ENCODE data around the gene RGS6. TPM values are rescaled to one million over a fixed set of nuclear protein-coding genes. Genes with fewer than 3 reads are reported as not detected.

RGS6 gene
- total RNA-seq, 1 donor = not detected

DNA sequence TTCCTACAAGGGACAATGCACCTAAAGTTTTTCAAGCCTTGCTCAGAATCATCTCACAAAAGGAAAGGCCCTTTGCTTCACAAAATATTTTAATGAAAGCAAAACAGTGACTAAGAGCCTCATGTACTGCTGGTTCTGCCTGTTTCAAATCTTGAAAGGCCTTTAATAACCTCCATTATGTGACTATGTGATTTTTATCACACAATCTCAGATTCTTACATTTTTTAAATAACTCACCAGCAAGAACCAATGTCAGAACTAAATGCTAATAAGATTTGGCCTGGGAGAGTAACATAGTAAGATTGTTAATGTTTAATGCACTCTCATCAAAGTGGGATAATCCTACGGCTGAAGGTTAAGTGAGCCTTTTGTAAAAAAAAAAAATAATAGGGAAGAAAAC is 378.9 kb downstream of the RGS6 start:
- DNase-seq (ENCODE audit: insufficient read length, low spot score, missing footprints) = no peak
- TF ChIP-seq, protein P1, sequence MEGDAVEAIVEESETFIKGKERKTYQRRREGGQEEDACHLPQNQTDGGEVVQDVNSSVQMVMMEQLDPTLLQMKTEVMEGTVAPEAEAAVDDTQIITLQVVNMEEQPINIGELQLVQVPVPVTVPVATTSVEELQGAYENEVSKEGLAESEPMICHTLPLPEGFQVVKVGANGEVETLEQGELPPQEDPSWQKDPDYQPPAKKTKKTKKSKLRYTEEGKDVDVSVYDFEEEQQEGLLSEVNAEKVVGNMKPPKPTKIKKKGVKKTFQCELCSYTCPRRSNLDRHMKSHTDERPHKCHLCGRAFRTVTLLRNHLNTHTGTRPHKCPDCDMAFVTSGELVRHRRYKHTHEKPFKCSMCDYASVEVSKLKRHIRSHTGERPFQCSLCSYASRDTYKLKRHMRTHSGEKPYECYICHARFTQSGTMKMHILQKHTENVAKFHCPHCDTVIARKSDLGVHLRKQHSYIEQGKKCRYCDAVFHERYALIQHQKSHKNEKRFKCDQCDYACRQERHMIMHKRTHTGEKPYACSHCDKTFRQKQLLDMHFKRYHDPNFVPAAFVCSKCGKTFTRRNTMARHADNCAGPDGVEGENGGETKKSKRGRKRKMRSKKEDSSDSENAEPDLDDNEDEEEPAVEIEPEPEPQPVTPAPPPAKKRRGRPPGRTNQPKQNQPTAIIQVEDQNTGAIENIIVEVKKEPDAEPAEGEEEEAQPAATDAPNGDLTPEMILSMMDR (IDR thresholded peaks at IDR 0.05; ENCODE audit: extremely low read depth, low read depth, low read length) = no peak
- no peak overlapping the region for H3K4me2 ChIP-seq (ENCODE audit: insufficient read depth, low read length)
- H3K4me1 ChIP-seq (ENCODE audit: insufficient read depth, low read length) = no peaks in the 10 kb centered on the region
- H3K27me3 ChIP-seq (ENCODE audit: insufficient read depth, low read length) = no peaks in the 10 kb centered on the region
- H3K9me3 ChIP-seq (ENCODE audit: low read depth, low read length) = peaks cover 3% of the 10 kb centered on the region
- H3K36me3 ChIP-seq (ENCODE audit: insufficient read depth, low read length) = no peaks in the 10 kb centered on the region
- no peak overlapping the region for H2AFZ ChIP-seq (ENCODE audit: low read length)
- H4K20me1 ChIP-seq (ENCODE audit: insufficient read depth, low read length) = no peaks in the 10 kb centered on the region
- no peak overlapping the region for H3K4me3 ChIP-seq (ENCODE audit: insufficient read depth, low read length)
- H3K79me2 ChIP-seq (ENCODE audit: insufficient read depth, low read length) = no peaks in the 10 kb centered on the region
- H3K27ac ChIP-seq (ENCODE audit: low read depth, low read length) = no peak overlapping the region

DNA sequence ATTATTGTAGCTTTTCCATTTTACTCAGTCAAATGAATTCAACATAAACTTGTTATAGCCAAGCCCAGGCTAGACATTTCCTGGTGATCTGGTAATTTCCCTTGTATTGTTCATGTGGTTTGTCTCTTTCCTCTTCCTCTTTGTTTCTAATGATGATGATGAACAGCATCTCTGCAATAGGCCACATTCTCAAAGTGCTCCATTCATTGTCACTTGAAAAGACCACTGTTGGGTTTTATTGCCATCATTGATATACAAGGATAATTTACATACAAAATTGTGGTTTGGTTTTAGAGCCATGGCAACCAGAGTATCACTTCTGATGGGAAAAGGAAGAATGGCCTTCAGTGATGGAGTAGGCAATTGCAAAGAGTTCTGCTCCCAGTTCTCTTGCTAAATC is 379.3 kb downstream of the RGS6 start:
- Histone ChIP-seq H3K79me2 (ENCODE audit: insufficient read depth, low read length) (no peaks in the 10 kb centered on the region), H3K27ac (ENCODE audit: low read depth, low read length) (no peak overlapping the region), H3K27me3 (ENCODE audit: insufficient read depth, low read length) (no peaks in the 10 kb centered on the region), H3K9me3 (ENCODE audit: low read depth, low read length) (no peaks in the 10 kb centered on the region), H3K4me1 (ENCODE audit: insufficient read depth, low read length) (no peaks in the 10 kb centered on the region), H2AFZ (ENCODE audit: low read length) (no peak overlapping the region), H4K20me1 (ENCODE audit: insufficient read depth, low read length) (no peaks in the 10 kb centered on the region), H3K4me3 (ENCODE audit: insufficient read depth, low read length) (no peak overlapping the region), H3K4me2 (ENCODE audit: insufficient read depth, low read length) (no peak overlapping the region), H3K36me3 (ENCODE audit: insufficient read depth, low read length) (no peaks in the 10 kb centered on the region)
- DNase-seq (ENCODE audit: insufficient read length, low spot score, missing footprints) = no peak
- TF ChIP-seq, protein P1 (IDR thresholded peaks at IDR 0.05; ENCODE audit: extremely low read depth, low read depth, low read length) = no peak

DNA sequence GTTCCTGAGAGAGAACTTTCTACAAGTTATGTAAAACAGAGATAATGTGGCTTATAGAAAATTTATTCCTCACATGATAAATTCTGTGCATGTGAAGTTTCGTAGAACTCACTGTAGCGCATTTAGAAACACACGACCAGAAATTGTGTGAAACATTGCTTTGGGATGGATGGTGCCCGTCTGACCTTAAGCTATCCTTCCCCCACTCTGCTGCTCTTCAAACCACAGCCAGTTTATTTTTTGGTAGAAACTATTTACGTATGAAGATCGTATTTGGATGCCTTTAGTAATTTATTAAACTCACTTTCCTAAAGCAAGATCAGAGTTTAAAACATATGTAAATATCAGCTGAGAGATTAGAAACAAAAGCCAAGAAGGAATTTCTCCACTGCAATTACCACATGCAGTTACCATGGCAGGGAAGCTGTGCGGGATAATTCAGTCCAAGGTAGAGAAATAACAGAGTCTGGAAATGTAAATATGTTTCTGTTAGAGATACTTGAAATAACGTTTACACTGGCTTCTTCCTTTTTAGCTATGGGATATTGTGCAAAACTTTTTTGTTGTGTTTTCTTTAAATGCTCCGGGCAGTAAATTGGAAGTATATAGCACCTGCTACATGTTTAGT is 382.7 kb downstream of the RGS6 start:
- H3K27me3 ChIP-seq (ENCODE audit: insufficient read depth, low read length) = no peaks in the 10 kb centered on the region
- H3K4me3 ChIP-seq (ENCODE audit: insufficient read depth, low read length) = no peak overlapping the region
- no peaks in the 10 kb centered on the region for H4K20me1 ChIP-seq (ENCODE audit: insufficient read depth, low read length)
- TF ChIP-seq, protein P1 (IDR thresholded peaks at IDR 0.05; ENCODE audit: extremely low read depth, low read depth, low read length) = no peak
- no peaks in the 10 kb centered on the region for H3K4me1 ChIP-seq (ENCODE audit: insufficient read depth, low read length)
- H3K27ac ChIP-seq (ENCODE audit: low read depth, low read length) = no peak overlapping the region
- no peaks in the 10 kb centered on the region for H3K36me3 ChIP-seq (ENCODE audit: insufficient read depth, low read length)
- no peak for DNase-seq (ENCODE audit: insufficient read length, low spot score, missing footprints)
- no peaks in the 10 kb centered on the region for H3K9me3 ChIP-seq (ENCODE audit: low read depth, low read length)
- H2AFZ ChIP-seq (ENCODE audit: low read length) = no peak overlapping the region
- H3K79me2 ChIP-seq (ENCODE audit: insufficient read depth, low read length) = no peaks in the 10 kb centered on the region
- H3K4me2 ChIP-seq (ENCODE audit: insufficient read depth, low read length) = no peak overlapping the region

DNA sequence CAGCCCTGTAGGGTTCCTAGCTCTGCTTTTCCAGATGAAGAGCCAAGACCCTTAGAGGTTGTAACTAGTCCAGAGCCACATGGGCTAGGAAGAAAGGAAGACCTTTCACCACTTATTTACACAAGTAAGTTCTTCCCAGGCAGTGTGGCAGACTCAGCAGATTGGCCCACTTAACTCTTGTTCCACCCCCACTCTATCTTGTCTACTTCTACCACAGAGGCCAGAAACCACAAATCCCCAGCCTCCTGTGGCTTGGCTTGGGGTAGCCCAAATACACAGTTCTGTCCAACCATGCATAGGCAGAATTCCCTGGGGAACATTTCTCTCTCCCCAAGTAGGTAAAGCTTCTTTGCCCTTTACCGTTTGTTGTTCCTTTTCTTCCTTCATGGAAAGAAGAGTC is 383.5 kb downstream of the RGS6 start:
- no peak for DNase-seq (ENCODE audit: insufficient read length, low spot score, missing footprints)
- Histone ChIP-seq H3K79me2 (ENCODE audit: insufficient read depth, low read length) (no peaks in the 10 kb centered on the region), H3K36me3 (ENCODE audit: insufficient read depth, low read length) (no peaks in the 10 kb centered on the region), H3K9me3 (ENCODE audit: low read depth, low read length) (no peaks in the 10 kb centered on the region), H3K4me1 (ENCODE audit: insufficient read depth, low read length) (no peaks in the 10 kb centered on the region), H3K4me2 (ENCODE audit: insufficient read depth, low read length) (no peak overlapping the region), H3K27ac (ENCODE audit: low read depth, low read length) (no peak overlapping the region), H3K4me3 (ENCODE audit: insufficient read depth, low read length) (no peak overlapping the region), H4K20me1 (ENCODE audit: insufficient read depth, low read length) (no peaks in the 10 kb centered on the region), H2AFZ (ENCODE audit: low read length) (no peak overlapping the region), H3K27me3 (ENCODE audit: insufficient read depth, low read length) (no peaks in the 10 kb centered on the region)
- TF ChIP-seq, protein P1 (IDR thresholded peaks at IDR 0.05; ENCODE audit: extremely low read depth, low read depth, low read length) = no peak

Data from osteoblast (primary cell).